Stimulated activated CD4-positive, alpha-beta T cell treated with anti-CD3 and anti-CD28 coated beads, Interleukin-2, amount 100 ng/mL, for 48 hours (primary cell): ENCODE measurements around the gene SLC32A1.

ENCODE experiments used
- DNase-seq, 2 donors: peaks; one replicate each; pipeline ENCODE4 v3.0.0-alpha.2; 2020

The SLC32A1 gene

DNA sequence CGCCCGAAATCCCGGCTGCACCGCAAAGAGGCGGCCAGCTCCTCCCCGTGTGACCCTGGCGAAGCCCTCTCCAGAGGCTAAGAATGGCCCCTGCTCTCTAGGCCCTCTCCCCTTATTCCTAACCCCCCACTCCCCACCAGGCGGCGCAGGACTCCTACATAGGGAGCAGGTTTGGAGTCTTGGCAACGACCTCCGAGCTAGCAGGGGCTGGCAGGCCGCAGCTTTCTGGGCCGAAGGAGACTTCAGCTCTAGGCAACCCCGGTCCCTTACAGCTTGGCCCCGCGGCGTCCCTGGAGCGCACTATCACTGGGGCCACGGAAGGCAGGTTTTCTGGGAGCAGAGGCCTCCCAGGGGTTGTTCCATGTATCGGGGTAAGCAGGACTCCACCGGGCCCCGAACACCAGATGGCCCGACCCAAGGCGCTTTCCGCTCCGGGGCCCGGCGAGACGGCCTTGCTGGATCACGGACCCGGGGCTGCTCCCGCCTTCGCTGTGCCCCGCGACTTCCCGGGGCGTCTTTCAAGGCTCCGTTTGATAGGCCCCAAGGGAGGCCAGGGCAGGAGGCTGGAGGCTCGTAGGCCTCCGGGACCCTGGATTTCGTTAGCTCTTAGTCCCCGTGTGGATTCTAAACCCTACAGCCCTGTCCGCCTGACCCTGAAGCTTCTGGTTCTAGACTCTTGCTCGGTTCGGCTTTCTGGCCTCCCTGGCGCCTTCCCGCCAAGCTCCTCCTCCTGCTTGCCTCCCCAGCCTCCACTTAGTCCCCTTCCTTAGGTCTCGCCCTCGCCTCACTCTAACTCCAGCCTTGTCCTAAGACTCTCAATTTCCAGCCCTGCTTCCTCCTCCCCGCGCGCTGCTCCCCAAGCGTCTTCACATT, 1.9 kb downstream of the SLC32A1 start:
- DNase-seq: peak; percentile 46 to 54

DNA sequence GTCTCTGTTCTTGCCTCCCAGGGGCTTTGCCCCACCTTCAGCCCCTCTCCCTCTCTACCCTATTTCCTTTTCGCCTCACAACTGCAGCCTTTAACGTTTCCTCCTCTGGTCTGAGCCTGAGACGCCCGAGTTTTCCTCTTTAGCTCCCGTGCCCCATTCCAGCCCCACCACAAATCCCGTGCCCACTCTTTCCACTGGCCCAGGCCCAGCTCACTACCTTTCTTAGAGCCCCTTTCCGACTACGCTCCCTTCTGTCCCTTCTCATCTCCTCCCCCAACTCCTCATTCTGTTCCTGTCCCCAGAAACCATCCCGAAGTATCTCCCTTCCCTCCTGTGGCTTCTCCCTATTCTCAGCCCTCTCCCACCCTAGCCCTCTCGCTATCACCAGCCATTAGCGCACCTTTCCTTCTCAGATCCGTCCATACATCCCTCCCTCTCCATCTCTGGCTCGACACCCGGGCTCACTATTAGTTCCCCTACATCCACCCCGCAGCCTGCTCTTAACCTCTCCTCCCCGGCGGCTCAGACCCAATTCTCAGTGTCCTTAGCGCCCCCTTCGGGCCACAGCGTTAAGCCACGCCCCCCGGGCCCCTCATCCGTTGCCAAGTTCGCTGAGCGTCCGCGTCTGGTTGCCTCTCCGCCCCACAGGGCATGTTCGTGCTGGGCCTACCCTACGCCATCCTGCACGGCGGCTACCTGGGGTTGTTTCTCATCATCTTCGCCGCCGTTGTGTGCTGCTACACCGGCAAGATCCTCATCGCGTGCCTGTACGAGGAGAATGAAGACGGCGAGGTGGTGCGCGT, 2.7 kb downstream of the SLC32A1 start:
- DNase-seq: peak; percentile 75 to 79

DNA sequence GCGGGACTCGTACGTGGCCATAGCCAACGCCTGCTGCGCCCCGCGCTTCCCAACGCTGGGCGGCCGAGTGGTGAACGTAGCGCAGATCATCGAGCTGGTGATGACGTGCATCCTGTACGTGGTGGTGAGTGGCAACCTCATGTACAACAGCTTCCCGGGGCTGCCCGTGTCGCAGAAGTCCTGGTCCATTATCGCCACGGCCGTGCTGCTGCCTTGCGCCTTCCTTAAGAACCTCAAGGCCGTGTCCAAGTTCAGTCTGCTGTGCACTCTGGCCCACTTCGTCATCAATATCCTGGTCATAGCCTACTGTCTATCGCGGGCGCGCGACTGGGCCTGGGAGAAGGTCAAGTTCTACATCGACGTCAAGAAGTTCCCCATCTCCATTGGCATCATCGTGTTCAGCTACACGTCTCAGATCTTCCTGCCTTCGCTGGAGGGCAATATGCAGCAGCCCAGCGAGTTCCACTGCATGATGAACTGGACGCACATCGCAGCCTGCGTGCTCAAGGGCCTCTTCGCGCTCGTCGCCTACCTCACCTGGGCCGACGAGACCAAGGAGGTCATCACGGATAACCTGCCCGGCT, 3.4 kb downstream of the SLC32A1 start:
- DNase-seq: no peak

DNA sequence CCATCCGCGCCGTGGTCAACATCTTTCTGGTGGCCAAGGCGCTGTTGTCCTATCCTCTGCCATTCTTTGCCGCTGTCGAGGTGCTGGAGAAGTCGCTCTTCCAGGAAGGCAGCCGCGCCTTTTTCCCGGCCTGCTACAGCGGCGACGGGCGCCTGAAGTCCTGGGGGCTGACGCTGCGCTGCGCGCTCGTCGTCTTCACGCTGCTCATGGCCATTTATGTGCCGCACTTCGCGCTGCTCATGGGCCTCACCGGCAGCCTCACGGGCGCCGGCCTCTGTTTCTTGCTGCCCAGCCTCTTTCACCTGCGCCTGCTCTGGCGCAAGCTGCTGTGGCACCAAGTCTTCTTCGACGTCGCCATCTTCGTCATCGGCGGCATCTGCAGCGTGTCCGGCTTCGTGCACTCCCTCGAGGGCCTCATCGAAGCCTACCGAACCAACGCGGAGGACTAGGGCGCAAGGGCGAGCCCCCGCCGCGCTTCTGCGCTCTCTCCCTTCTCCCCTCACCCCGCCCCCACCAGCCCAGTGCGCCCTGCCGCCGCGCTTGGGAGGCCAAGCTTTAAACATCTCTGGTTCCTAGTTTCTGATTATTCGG, 4.0 kb downstream of the SLC32A1 start:
- DNase-seq: no peak

DNA sequence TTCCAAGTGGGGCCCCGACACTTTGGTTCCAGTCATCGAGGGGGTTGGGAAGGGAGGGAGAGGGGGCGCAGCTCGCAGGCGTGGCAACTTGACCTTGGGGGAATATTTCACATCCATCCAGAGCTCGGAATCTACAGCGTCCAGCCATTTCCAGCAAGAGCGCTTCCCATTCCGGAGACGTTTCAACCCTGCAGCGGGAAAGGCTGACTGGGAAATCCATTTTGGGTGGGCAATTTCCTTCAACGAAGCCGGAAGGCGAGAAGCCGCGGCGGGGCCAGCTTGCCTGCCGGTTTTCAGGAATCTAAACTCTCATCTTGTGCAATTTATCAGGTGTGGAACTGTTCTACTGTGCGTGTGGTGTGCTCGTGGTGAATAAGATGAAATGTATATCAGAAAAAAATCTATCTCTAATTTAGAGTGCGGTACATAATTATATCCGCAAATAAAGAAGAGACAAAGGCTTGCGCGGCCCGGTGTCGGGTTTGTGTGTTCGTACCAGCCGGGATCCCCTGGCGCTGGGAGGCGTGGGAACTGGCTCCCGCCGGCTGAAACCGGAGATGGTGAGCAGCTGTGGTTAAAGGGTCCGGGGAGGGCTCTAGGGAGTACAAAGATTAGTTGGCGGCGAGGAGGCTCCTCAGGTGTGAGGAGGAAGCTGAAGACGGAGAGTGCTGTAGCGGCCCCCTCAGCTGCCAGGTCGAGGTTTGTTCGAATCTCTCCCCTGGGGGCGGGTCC, 4.8 kb downstream of the SLC32A1 start:
- DNase-seq: no peak

DNA sequence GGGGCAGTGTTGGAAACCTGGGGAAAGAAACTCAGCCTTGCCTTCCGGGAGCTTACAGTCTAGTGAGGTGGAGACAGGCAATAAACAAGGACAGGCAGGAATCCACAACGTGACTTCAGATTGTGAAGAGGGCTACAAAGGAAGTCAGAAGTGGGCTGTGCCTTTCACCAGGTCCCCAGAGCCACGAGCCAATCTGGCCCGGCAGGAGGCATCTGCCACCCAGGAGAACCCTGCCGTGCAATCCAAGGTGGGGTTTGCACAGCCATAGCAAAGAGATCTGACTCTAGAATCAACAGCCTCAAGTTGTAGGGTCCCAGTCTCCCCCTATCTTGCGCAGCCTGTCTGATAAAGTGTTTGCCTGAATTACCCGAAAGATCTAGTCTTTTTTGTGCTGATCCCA, 5.5 kb downstream of the SLC32A1 start:
- DNase-seq: no peak

DNA sequence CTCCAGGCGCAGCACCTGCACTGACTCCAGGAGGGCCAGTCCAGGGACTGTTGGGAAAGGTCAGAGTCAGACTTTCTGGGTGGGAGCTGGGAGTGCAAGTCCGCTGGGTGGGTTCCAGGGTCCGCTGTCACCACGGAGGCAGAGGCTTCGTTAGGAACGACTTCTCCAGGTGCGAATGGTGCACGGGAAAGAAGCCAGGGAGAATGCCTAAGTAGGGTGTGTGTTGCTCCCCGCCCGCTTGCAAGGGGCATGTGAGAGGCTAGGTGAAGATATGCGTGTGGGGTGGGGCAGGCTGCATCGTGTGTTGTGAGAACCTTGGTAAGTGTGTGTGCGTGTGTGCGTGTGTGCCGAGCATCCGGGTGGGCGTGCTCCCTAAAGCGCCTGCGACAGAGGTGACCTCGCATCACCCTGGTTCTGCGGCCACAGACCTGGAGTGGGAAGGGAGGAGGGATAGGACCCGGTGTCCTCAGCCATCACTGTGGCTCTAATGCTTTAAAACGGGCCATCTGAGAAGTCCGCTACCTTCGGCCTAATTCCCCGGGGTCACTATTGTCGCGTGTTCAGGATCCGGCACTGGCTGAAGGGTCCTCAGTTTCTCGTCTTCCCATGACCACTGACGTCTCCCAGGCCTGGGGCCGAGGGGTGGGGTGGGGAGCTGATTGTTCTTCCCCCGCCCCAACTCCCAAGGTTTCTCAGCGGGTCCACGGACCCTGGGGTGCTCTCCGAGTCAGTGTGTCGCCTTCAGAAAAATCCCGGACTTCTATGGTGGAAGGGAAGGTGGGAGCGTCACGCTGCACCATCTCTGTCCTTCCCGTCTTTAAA, 6.1 kb downstream of the SLC32A1 start:
- no peak for DNase-seq

DNA sequence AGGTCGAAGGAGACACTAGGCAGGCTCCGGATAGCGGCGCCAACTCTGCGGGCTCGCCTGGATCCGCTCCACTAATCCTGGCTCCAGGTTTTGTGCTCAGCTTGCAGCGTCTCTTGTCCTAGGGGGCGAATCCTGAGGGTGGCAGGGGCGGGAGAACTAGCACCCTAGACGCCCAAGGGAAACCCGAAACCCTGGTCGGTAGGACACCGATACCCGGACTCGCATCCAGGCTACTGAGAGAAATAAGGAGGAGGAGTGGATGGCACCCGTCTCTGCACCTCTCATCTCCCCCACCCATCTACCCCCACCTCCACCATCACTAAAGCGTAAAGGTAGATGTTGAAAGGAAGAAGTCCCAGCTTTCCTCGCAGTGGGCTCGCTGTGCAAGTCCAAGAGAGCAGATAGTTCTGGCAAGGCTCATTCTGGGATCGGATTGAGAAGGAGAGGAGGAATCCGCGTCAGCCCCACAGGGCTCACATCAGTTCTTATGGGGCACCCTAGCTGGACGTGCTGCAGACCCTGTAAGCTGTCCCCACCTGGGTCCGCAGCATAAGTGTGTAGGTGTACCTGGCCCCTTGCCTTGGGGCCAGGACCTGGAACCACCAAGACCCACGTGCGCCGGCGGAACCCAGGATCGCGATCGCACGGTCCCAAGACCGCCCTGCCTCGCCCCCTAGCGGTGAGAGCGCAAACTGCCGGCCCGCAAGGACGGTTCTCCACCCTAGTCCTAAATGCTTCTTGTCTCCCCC, 6.9 kb downstream of the SLC32A1 start:
- peak; percentile 82 to 88 for DNase-seq

DNA sequence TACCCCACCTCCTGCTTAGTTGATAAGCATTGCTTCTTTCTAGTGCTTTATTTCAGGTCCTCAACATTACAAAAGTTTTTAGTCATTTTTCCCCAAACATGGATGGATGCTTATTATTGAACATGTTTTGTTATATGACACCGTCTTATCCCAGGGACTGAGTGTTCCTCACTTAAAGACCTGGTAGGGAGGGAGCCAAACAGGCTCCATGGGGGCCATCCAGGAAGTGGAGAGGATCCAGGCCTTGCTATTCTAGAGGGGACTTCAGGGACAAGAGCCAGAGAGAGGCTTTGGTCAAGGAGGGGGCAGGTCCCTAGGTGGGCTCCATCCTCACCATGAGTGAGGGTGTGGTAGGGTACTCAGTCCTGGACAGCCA, 7.4 kb downstream of the SLC32A1 start:
- no peak for DNase-seq

DNA sequence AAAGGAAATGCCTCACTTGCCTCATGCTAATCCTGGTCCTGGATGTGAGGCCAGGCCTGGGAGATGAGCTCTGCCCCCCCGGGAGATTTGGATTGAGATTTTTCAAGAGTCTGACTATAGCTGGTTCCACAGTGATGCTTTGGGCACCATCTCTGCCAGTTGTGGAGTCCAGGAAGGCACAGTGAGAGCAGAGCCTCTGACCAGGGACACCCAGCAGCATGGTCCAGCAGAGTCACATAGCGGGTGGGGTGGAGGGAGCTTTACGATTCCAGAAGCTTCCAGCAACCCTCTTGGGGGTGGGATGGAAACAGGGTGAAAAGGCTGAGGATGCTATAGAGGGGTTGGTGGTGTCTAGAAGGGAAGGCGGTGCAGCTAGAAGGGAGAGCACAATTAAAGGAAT, 8.7 kb downstream of the SLC32A1 start:
- DNase-seq: no peak

DNA sequence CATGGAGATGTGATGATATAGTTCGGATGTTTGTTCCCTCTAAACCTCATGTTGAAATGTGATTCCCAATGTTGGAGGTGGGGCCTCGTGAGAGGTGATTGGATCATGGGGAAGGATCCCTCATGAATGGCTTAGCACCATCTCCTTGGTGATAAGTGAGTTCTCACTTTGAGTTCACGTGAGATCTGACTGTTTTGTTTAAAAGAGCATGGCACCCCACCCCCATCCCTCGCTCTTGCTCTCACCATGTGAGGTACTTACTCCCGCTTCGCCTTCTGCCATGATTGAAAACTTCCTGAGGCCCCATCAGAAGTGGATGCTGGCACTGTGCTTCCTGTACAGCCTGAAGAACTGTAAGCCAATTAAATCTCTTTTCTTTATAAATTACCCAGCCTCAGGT, 10.9 kb downstream of the SLC32A1 start:
- DNase-seq: no peak

DNA sequence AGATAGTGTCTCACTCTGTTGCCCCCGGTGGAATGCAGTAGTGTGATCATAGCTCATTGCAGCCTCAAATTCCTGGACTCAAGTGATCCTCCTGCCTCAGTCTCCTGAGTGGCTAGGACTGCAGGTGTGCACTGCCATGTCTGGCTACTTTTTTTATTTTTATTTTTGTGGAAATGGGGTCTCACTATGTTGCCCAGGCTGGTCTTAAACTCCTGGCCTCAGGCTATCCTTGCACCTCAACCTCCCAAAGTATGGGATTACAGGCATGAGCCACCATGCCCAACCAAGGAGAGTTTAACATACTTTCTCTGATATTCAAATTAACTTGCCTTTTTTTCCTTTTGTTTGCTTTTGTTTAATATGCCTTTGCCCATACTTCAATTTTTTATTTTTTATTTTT, 13.6 kb downstream of the SLC32A1 start:
- no peak for DNase-seq

DNA sequence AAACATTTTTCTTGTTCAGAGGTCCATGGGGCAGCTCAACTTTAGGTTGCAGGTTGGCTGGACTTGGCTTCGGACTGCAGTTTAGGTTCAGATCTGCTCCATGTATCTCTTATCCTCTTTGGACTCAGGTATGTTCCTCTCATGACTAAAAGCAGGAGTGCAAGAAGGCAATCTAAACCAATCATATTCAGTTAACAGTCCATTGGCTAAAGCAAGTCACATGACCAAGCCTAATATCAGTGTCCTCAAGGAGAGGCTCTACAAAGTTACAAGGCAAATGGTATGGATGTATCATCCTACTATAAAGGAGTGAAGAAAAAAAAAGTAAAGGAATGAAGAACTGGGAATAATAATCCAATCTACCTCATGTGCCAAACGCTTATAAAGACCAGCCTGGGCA, 21.5 kb downstream of the SLC32A1 start:
- no peak for DNase-seq

DNA sequence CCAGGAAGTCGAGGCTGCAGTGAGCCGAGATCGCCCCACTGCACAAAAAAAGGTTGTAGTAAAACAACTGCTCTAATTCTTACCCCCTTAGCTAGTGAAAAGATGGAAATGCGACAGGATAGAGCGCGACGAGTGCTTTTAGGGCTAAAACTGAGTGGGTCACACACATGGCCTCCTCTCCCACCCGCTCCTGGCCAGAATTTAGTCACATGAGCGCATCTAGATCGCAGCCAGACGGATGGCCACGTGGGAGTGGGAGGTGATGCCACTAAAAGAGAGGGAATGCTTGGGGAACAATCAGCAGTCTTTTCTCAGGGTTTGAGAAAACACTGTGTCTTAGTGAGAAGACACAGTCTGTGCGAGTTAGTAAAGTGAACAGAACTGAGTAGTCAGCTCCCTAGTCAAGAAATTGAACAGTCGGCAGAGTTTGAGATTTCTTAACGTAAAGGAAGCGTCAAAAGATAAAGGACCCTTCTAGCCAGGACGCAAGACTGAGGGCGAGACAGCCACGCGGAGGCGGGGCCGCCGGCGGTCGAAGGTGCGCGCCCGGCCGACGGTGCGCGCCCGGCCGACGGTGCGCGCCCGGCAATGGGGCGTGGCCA, 23.3 kb downstream of the SLC32A1 start:
- no peak for DNase-seq

DNA sequence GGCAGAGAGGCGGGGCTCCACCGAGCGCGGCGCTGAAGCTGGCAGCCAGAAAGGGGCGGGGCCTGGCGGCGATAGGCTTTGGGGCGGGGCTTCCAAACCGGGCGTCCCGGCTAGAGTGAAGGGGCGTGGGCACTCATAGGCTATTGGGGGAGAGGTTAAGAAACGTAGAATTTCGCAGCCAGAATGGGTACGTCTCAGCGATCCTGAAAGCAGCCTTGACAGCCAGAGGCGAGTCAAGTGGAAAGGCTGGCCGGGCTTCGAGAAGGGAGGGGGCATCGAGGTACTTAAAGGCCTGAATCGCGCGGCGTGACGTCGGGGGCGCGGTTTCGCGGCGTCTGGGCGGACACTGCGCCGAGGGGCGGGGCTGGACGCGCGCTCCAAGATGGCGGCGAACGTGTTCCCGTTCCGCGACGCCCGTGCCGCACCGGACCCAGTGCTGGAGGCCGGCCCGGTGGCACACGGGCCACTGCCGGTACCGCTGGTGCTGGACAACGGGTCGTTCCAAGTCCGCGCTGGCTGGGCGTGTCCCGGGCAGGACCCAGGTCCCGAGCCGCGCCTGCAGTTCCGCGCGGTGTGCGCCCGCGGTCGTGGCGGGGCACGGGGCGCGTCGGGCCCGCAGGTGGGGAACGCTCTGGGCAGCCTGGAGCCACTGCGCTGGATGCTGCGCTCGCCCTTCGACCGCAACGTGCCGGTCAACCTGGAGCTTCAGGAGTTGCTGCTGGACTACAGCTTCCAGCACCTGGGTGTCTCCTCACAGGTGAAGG, 24.0 kb downstream of the SLC32A1 start, which contains the start of gene ACTR5:
ACTR5 (plus strand) TSS at position 364 of the 764 bp plus-strand sequence; CDS start at position 383, 19 bp downstream.
- peak; percentile 97 to 99 for DNase-seq

DNA sequence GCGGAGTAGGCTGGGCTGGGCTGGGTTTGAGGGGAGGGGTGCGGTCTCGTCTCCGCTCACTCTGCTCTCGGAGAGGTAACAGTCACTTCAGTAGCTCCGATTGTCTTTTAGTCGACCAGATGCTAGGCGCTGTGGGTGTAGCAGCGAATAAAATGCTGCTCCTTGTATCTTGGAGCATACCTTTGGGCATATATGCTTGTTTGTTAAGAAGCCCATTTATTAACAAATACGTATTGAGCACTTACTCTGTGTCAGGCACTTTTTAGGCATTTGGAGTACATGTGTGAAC, 24.5 kb downstream of the SLC32A1 start:
- peak; percentile 47 to 53 for DNase-seq

DNA sequence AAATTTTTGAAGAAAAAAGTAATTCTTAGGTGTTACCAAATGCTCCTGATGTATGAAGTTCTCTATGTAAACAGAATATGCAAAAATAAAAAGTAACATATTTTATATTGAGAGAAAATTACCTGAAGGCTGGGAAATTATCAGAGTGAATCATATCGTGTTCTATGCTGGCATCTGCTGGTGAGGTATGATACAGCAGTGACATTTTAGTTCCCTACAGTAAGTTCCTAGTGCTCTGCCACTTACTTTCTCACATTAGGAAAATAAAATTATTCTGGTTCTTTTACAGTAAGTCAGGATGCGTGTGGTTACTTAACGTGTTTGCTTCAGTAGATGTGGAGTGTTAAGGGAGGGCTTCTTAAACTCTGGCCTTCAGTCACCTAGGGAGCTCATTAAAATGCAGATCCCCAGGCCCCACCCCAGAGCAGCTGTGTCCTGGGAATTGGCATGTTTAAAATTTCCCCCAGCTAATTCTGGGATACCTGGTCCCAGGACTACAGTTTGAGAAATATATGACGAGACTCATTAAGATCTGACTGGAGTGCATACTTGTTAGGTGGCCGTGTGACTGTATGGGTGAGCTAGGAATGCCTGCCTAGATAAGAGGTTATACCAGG, 27.2 kb downstream of the SLC32A1 start:
- DNase-seq: peak in 1 of 2 donors; percentile 17

DNA sequence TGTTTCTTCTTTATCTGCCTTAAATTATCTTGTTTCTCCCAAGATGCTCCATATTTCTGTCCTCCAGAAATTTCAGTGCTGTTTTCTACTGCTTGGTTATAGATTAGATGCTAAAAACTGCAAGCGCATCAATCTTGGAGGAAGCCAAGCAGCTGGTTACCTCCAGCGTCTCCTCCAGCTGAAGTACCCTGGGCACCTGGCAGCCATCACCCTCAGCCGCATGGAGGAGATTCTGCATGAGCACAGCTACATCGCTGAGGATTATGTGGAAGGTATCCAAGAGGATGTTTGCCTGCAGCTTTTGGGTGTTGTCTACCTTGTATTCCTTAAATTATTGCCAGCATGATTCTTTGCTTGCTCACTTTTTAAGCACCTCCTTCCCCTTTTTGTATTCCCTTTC, 27.7 kb downstream of the SLC32A1 start:
- no peak for DNase-seq

DNA sequence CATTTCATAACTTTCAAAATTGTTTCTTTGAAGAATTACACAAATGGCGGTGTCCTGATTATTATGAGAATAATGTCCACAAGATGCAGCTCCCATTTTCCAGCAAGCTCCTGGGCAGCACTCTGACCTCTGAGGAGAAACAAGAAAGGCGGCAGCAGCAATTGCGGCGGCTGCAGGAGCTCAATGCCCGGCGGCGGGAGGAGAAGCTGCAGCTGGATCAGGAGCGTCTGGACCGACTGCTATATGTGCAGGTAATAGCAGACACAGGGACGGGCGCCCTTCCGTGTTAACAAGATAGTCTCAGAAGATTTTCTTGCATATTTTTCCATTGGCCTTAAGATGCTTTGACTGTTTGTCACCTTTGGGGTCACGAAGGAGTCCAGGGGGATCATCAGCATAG, 30.6 kb downstream of the SLC32A1 start:
- no peak for DNase-seq
